WTC11 (cell line): ENCODE results near the gene NHERF2. TPM values are rescaled to one million over a fixed set of nuclear protein-coding genes. Genes with fewer than 3 reads are reported as not detected.

Experiments
- ATAC-seq: fragments of 200-7000 bp; cut with Tn5 transposase; 2 replicates; pipeline ENCODE4 v1.10.0; 2021; ENCODE audit warnings: mild to moderate bottlenecking, moderate library complexity
- CTCF ChIA-PET: fragments of 300-600 bp; sonication (Branson Sonifier 250); formaldehyde crosslinking; loops from one replicate; lab custom pipeline; 2021; ENCODE audit warnings: antibody characterized with exemption; lab: Charles Lee
- POLR2A ChIA-PET: fragments of 350-600 bp; sonication (Branson Sonifier 250); formaldehyde crosslinking; loops from one replicate; lab custom pipeline; 2021; ENCODE audit warnings: antibody characterized with exemption; lab: Charles Lee
- DNase-seq: peaks from one replicate; pipeline ENCODE4 v3.0.0; 2021; ENCODE audit warnings: low spot score
- H3K27ac Mint-ChIP-seq: 2 replicates; pipeline ENCODE4 v1.8.0; 2021; ENCODE audit warnings: mixed read lengths
- H3K27me3 Mint-ChIP-seq: 2 replicates; pipeline ENCODE4 v1.8.0; 2021; ENCODE audit warnings: low read depth, mild to moderate bottlenecking, moderate library complexity, mixed read lengths
- H3K36me3 Mint-ChIP-seq: 2 replicates; pipeline ENCODE4 v1.8.0; 2021; ENCODE audit warnings: mixed read lengths
- H3K4me1 Mint-ChIP-seq: 2 replicates; pipeline ENCODE4 v1.8.0; 2022; ENCODE audit warnings: mixed read lengths
- H3K4me3 Mint-ChIP-seq: 2 replicates; pipeline ENCODE4 v1.8.0; 2021; ENCODE audit warnings: mild to moderate bottlenecking, moderate library complexity, mixed read lengths
- H3K9me3 Mint-ChIP-seq: 2 replicates; pipeline ENCODE4 v1.8.0; 2021; ENCODE audit warnings: mixed read lengths
- ATF2 ChIP-seq: sonication (generic); formaldehyde crosslinking; IDR thresholded peaks from 2 replicates; pipeline ENCODE4 v1.8.1; 2022; ENCODE audit warnings: low read depth, missing genetic modification reagents, borderline replicate concordance
- ATF6 ChIP-seq: sonication (generic); formaldehyde crosslinking; IDR thresholded peaks from 2 replicates; pipeline ENCODE4 v1.8.1; 2023; ENCODE audit warnings: mild to moderate bottlenecking, missing genetic modification reagents
- CBFB ChIP-seq: sonication (generic); formaldehyde crosslinking; IDR thresholded peaks from 2 replicates; pipeline ENCODE4 v1.8.1; 2022; ENCODE audit warnings: mild to moderate bottlenecking, low read depth, missing genetic modification reagents
- CDX4 ChIP-seq: fragments of 250-450 bp; sonication (Bioruptor Pico); IDR thresholded peaks from 2 replicates; pipeline ENCODE4 v1.9.0; 2021; ENCODE audit warnings: moderate library complexity, mild to moderate bottlenecking, inconsistent platforms, borderline replicate concordance
- CREB1 ChIP-seq: sonication (generic); formaldehyde crosslinking; IDR thresholded peaks from 2 replicates; pipeline ENCODE4 v1.8.0; 2023; ENCODE audit warnings: mild to moderate bottlenecking, missing genetic modification reagents
- E2F1 ChIP-seq: sonication (generic); formaldehyde crosslinking; IDR thresholded peaks from 2 replicates; pipeline ENCODE4 v1.8.0; 2022; ENCODE audit warnings: mild to moderate bottlenecking, missing genetic modification reagents
- ERG ChIP-seq: fragments of 250-450 bp; sonication (Bioruptor Pico); IDR thresholded peaks from 2 replicates; pipeline ENCODE4 v1.8.0; 2021; ENCODE audit warnings: mild to moderate bottlenecking
- FOXP4 ChIP-seq: sonication (generic); formaldehyde crosslinking; IDR thresholded peaks from 2 replicates; pipeline ENCODE4 v1.8.0; 2022; ENCODE audit warnings: mild to moderate bottlenecking, missing genetic modification reagents
- GABPB1 ChIP-seq: sonication (generic); formaldehyde crosslinking; IDR thresholded peaks from 2 replicates; pipeline ENCODE4 v1.8.1; 2023; ENCODE audit warnings: mild to moderate bottlenecking, missing genetic modification reagents
- GRHL2 ChIP-seq: fragments of 250-450 bp; sonication (Bioruptor Pico); IDR thresholded peaks from 2 replicates; pipeline ENCODE4 v1.8.0; 2022; ENCODE audit warnings: mild to moderate bottlenecking, moderate library complexity; ENCODE audit not compliant: insufficient replicate concordance, severe bottlenecking
- JUN ChIP-seq: sonication (generic); formaldehyde crosslinking; IDR thresholded peaks from 2 replicates; pipeline ENCODE4 v1.8.0; 2023; ENCODE audit warnings: mild to moderate bottlenecking, missing genetic modification reagents
- KAT7 ChIP-seq: sonication (generic); formaldehyde crosslinking; IDR thresholded peaks from 2 replicates; pipeline ENCODE4 v1.8.1; 2023; ENCODE audit warnings: missing genetic modification reagents, mild to moderate bottlenecking, borderline replicate concordance
- MLX ChIP-seq: sonication (generic); formaldehyde crosslinking; IDR thresholded peaks from 2 replicates; pipeline ENCODE4 v1.8.1; 2023; ENCODE audit warnings: mild to moderate bottlenecking, missing genetic modification reagents, moderate library complexity
- MYBL2 ChIP-seq: sonication (generic); formaldehyde crosslinking; IDR thresholded peaks from 2 replicates; pipeline ENCODE4 v1.8.1; 2023; ENCODE audit warnings: mild to moderate bottlenecking, moderate library complexity, missing genetic modification reagents
- NFATC4 ChIP-seq: fragments of 250-450 bp; sonication (Bioruptor Pico); IDR thresholded peaks from 2 replicates; pipeline ENCODE4 v1.9.0; 2021; ENCODE audit warnings: mild to moderate bottlenecking
- NR3C1 ChIP-seq: sonication (generic); formaldehyde crosslinking; conservative IDR thresholded peaks from 2 replicates; pipeline ENCODE4 v1.8.1; 2023; ENCODE audit warnings: low read depth, mild to moderate bottlenecking, missing genetic modification reagents
- SOX15 ChIP-seq: fragments of 250-450 bp; sonication (Bioruptor Pico); IDR thresholded peaks from 2 replicates; pipeline ENCODE4 v1.9.0; 2021; ENCODE audit warnings: mild to moderate bottlenecking
- USF1 ChIP-seq: sonication (generic); formaldehyde crosslinking; IDR thresholded peaks from 2 replicates; pipeline ENCODE4 v1.8.0; 2022; ENCODE audit warnings: mild to moderate bottlenecking, missing genetic modification reagents
- ZNF121 ChIP-seq: sonication (generic); formaldehyde crosslinking; IDR thresholded peaks from 2 replicates; pipeline ENCODE4 v1.8.0; 2023; ENCODE audit warnings: missing genetic modification reagents
- ZNF396 ChIP-seq: fragments of 250-450 bp; sonication (Bioruptor Pico); IDR thresholded peaks from 2 replicates; pipeline ENCODE4 v1.8.0; 2021; ENCODE audit warnings: mild to moderate bottlenecking, moderate library complexity, borderline replicate concordance
- ZNF423 ChIP-seq: fragments of 250-450 bp; sonication (Bioruptor Pico); IDR thresholded peaks from 2 replicates; pipeline ENCODE4 v2.1.2; 2022; ENCODE audit warnings: mild to moderate bottlenecking, moderate library complexity
- ZNF512 ChIP-seq: sonication (generic); formaldehyde crosslinking; IDR thresholded peaks from 2 replicates; pipeline ENCODE4 v1.8.1; 2022; ENCODE audit warnings: missing genetic modification reagents, borderline replicate concordance
- total RNA-seq: library from RNA; stranded (reverse); gene quantifications from 3 replicates; pipeline ENCODE4 v1.2.3, GENCODE V29; 2021

The NHERF2 gene
- total RNA-seq, 1 experiment from 2014 or later, result 31.1 TPM

- Mint-ChIP-seq H3K4me1 (peaks cover 19% of the 10 kb centered on the region), H3K27me3 (peaks cover 39% of the 10 kb centered on the region), H3K36me3 (peaks cover 10% of the 10 kb centered on the region), H3K9me3 (no peaks in the 10 kb centered on the region), H3K4me3 (peak overlapping the region; percentile 64), H3K27ac (no peak overlapping the region)
- peak; percentile 74 for DNase-seq
- ATAC-seq, result peak; percentile 31
- CTCF ChIA-PET, result interaction anchor here (1.0 to 4.4 kb wide), 9 partner anchors 13 to 197 kb away, joined by 3 to 19 read pairs (median 4); partner anchors contain the start of genes NUBP2, RPS2, SPSB3 and TRAF7
- POLR2A ChIA-PET, result interaction anchor here (1.0 to 3.0 kb wide), 6 partner anchors 15 to 112 kb away, joined by 3 to 20 read pairs (median 4); partner anchors contain the start of genes MSRB1 and RPS2
- TF ChIP-seq FOXP4 (CRISPR knock-in tag) (peak; percentile 72; the same call in 1 of the 2 replicates), ZNF423 (CRISPR knock-in tag) (no peak), ERG (CRISPR knock-in tag) (no peak), CDX4 (CRISPR knock-in tag) (no peak), CREB1 (no peak), GRHL2 (CRISPR knock-in tag) (no peak), MLX (no peak), CBFB (CRISPR knock-in tag) (peak; percentile 81; the same call in 1 of the 2 replicates), ZNF121 (CRISPR knock-in tag) (0 out of 2 replicates have a peak, but pooled peaks have one; percentile 8), NR3C1 (no peak), KAT7 (CRISPR knock-in tag) (0 out of 2 replicates have a peak, but pooled peaks have one; percentile 60), SOX15 (no peak), MYBL2 (CRISPR knock-in tag) (0 out of 2 replicates have a peak, but pooled peaks have one; percentile 55), E2F1 (CRISPR knock-in tag) (no peak), ZNF512 (CRISPR knock-in tag) (no peak), JUN (no peak), GABPB1 (no peak), ZNF396 (CRISPR knock-in tag) (no peak), ATF6 (no peak), NFATC4 (CRISPR knock-in tag) (peak; percentile 63; the same call in 1 of the 2 replicates), USF1 (CRISPR knock-in tag) (no peak), ATF2 (CRISPR knock-in tag) (no peak)
Measured at GRCh38 chr16:1979271-1980029, 47.3 kb upstream of the NHERF2 start.
